ENCODE results near the gene RAB33B. TPM values are rescaled to one million over a fixed set of nuclear protein-coding genes. Genes with fewer than 3 reads are reported as not detected.

Gene RAB33B
- polyA plus RNA-seq, 3 donors from 2014 or later = 2.8 to 6.8 (median 3.8) TPM

DNA sequence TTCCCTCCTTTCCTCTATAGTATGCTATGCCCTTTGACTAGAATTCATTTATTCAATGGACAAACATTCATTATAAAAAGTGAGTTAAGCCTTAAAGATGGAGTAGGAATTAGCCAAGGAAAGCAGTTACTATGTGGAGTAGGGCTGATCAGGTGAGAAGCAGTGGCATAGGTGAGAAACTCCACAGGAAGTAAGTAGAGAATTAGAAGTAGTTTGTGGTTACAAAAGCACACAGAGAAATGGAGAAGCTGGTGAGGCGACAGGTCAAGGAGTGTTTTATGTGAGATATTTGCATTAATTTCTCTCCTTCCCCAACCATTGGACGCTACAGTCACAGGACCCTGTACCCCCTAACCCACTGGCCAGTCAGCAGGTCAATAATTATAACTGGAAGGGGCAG, 71.5 kb downstream of the RAB33B start:
- H3K27me3 Mint-ChIP-seq (ENCODE audit: low read depth in 3 of 3) = peaks cover 0 to 1% (median 0%) of the 10 kb centered on the region in 3 donors
- no peaks in the 10 kb centered on the region for H3K36me3 Mint-ChIP-seq
- peak; percentile 13 to 29 (median 27) for DNase-seq
- H3K27ac Mint-ChIP-seq = peak overlapping the region in 5 of 6 donors; percentile 1 to 85 (median 7)
- peak overlapping the region; percentile 42 to 76 (median 60) for H3K4me3 Mint-ChIP-seq
- no peaks in the 10 kb centered on the region for H3K9me3 Mint-ChIP-seq
- peaks cover 51 to 52% of the 10 kb centered on the region in 2 donors for H3K4me1 Mint-ChIP-seq

Other genes with a start within 250 kb of the RAB33B start
- gene MGARP, start 173.9 kb upstream of the RAB33B start, polyA plus RNA-seq = under 1 TPM in 1 of 3 donors, not detected in 2; 0.27 TPM
- gene NAA15, start 152.6 kb upstream of the RAB33B start, polyA plus RNA-seq = 10 to 100 TPM; 19.6 to 33.9 (median 22.1) TPM
- gene NDUFC1, start 151.6 kb upstream of the RAB33B start, polyA plus RNA-seq = 10 to 100 TPM; 47.4 to 80.1 (median 77.8) TPM
- gene SETD7, start 102.1 kb downstream of the RAB33B start, polyA plus RNA-seq = under 1 TPM in 2 of 3 donors, not detected in 1; 0.10 to 0.39 TPM
- gene MGST2, start 211.7 kb downstream of the RAB33B start, polyA plus RNA-seq = 10 to 100 TPM; 53.9 to 70.1 (median 56.7) TPM

Data from immature natural killer cell (primary cell).